SK-N-DZ (cell line): ENCODE data around the gene BORCS6.
"Not testable (repeated sequence)": the region's sequence is repeated elsewhere in the genome, so short reads cannot be mapped to it uniquely, and the experiment has no call there.

Source experiments
- DNase-seq: peaks from one replicate; pipeline ENCODE4 v3.0.0-alpha.2; 2015; ENCODE audit warnings: low spot score

BORCS6 gene

GRCh38 chr17:8175795-8176196 lies 14.2 kb downstream of the BORCS6 start:
- no peak for DNase-seq

GRCh38 chr17:8173871-8174322 lies 16.1 kb downstream of the BORCS6 start:
- no peak for DNase-seq

- peak; percentile 99 for DNase-seq
Observed at GRCh38 chr17:8173056-8173870, 16.7 kb downstream of the BORCS6 start.

- not testable (repeated sequence) for DNase-seq
Observed at GRCh38 chr17:8170186-8170585, 19.8 kb downstream of the BORCS6 start.

GRCh38 chr17:8167526-8167925 lies 22.5 kb downstream of the BORCS6 start:
- DNase-seq = no peak

GRCh38 chr17:8166731-8167130 lies 23.2 kb downstream of the BORCS6 start:
- DNase-seq = no peak

GRCh38 chr17:8164815-8165131 lies 25.2 kb downstream of the BORCS6 start:
- DNase-seq = no peak

- DNase-seq = peak; percentile 54
Observed at GRCh38 chr17:8163978-8164814, 25.8 kb downstream of the BORCS6 start.

- peak; percentile 58 for DNase-seq
Observed at GRCh38 chr17:8162997-8163977, 26.7 kb downstream of the BORCS6 start.

- peak; percentile 61 for DNase-seq
Observed at GRCh38 chr17:8162233-8162996, 27.6 kb downstream of the BORCS6 start, which contains the start of gene VAMP2. Gene VAMP2, minus strand, starts transcription at chr17:8162948. Its CDS starts 69 bp downstream, at chr17:8162879.

GRCh38 chr17:8161289-8162232 lies 28.4 kb downstream of the BORCS6 start:
- no peak for DNase-seq

- no peak for DNase-seq
Observed at GRCh38 chr17:8160741-8161221, 29.2 kb downstream of the BORCS6 start.

GRCh38 chr17:8160224-8160577 lies 29.8 kb downstream of the BORCS6 start:
- DNase-seq = no peak

- DNase-seq = no peak
Observed at GRCh38 chr17:8159459-8160223, 30.3 kb downstream of the BORCS6 start.

GRCh38 chr17:8159032-8159400 lies 31.0 kb downstream of the BORCS6 start:
- DNase-seq = no peak

- DNase-seq = peak; percentile 88
Observed at GRCh38 chr17:8158267-8159031, 31.5 kb downstream of the BORCS6 start.

- DNase-seq = peak; percentile 100
Observed at GRCh38 chr17:8156246-8156992, 33.6 kb downstream of the BORCS6 start.

GRCh38 chr17:8155996-8156245 lies 34.1 kb downstream of the BORCS6 start:
- DNase-seq = no peak
